HG02571 (cell line): Measurements from ENCODE around the gene BIRC2.
"Not testable (repeated sequence)": the region's sequence is repeated elsewhere in the genome, so short reads cannot be mapped to it uniquely, and the experiment has no call there.

Experiments
- ATAC-seq: cut with Tn5 transposase; IDR thresholded peaks from one replicate; pipeline ENCODE4 v1.9.1; 2021; ENCODE audit warnings: mild to moderate bottlenecking, moderate library complexity; ENCODE audit not compliant: unreplicated experiment

Gene BIRC2

DNA sequence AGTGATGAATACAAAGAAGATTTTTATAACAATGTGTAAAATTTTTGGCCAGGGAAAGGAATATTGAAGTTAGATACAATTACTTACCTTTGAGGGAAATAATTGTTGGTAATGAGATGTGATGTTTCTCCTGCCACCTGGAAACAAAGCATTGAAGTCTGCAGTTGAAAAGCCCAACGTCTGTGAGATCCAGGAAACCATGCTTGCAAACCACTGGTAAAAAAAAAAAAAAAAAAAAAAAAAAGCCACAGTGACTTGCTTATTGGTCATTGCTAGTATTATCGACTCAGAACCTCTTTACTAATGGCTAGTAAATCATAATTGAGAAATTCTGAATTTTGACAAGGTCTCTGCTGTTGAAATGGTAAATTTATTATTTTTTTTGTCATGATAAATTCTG is 24.5 kb upstream of the BIRC2 start:
- no peak for ATAC-seq

DNA sequence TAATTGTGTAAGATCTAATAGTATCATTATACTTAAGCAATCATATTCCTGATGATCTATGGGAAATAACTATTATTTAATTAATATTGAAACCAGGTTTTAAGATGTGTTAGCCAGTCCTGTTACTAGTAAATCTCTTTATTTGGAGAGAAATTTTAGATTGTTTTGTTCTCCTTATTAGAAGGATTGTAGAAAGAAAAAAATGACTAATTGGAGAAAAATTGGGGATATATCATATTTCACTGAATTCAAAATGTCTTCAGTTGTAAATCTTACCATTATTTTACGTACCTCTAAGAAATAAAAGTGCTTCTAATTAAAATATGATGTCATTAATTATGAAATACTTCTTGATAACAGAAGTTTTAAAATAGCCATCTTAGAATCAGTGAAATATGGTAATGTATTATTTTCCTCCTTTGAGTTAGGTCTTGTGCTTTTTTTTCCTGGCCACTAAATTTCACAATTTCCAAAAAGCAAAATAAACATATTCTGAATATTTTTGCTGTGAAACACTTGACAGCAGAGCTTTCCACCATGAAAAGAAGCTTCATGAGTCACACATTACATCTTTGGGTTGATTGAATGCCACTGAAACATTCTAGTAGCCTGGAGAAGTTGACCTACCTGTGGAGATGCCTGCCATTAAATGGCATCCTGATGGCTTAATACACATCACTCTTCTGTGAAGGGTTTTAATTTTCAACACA is 23.3 kb upstream of the BIRC2 start:
- no peak for ATAC-seq

DNA sequence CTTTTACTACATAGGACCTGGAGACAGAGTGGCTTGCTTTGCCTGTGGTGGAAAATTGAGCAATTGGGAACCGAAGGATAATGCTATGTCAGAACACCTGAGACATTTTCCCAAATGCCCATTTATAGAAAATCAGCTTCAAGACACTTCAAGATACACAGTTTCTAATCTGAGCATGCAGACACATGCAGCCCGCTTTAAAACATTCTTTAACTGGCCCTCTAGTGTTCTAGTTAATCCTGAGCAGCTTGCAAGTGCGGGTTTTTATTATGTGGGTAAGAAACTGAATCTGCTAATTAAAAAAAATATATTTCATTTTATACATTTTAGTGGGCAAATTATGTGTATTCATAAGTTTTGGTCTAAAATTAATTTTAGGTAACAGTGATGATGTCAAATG is 21.9 kb upstream of the BIRC2 start:
- no peak for ATAC-seq

DNA sequence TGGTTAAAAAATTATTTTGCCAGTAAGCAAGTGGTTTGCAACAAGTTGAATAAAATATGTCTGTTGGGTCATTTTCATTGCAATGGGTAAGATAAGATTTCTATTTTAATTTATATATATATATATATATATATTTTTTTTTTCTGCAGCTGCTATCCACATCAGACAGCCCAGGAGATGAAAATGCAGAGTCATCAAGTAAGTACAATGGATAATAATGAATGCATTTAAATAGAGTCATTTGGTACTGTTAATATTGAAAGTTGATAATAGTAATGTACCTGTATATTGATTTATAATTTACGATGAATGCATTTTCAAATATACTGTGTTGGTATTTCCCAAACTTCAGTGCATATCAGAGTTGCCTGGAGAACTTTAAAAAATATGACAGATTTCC is 18.3 kb upstream of the BIRC2 start:
- no peak for ATAC-seq

DNA sequence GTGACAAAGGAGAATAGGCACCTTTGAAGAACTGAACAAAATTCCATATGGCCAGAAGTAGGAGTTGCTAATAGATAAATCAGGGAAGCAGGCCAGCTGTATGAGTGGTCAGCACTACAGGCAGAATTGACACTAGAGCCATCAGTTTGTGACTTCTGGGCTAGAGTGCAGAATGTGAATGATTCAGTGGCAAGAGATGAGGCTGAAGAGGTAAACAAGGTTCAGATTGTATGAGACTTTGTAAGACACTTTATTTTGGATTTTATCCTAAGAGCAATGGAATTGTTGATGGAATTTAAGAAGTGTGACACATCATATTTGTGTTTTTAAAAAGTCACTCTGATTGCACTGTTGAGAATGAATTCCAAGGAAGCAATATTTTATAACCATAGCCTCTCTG is 16.8 kb upstream of the BIRC2 start:
- ATAC-seq, result no peak

DNA sequence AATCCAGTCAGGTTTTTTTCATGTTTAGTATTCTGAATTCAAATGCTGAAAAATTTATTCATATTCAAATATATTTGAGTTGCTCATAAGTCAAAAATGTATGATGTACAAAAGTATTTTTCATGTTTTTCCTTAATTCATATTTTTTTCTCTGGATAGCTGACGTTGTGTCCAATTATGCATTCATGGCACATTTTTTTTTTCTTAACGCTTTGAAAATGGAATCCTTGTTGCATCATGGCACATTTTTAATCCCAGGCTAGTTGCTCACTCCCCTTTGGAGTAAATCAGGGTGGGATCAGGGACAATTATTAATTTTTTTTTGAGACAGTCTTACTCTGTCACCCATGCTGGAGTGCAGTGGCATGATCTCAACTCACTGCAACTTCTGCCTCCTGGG is 15.7 kb upstream of the BIRC2 start:
- no peak for ATAC-seq

DNA sequence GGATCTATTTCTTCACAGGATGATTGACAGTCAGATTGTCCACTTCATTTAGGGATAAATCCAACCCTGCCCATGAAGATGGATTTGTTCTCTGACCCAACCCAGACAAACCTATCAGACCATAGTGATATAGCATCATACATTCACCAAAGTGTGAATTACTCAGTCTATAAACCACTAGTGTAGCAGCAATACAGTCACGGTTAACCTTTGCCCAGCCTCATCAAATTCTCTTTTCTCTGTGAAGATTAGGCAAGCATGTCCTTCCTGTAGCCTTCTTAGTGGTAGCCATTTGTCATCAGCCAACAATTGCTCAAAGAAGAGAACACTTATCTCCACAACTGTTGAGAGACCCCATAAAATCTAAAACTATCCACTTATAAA is 14.4 kb upstream of the BIRC2 start:
- no peak for ATAC-seq

DNA sequence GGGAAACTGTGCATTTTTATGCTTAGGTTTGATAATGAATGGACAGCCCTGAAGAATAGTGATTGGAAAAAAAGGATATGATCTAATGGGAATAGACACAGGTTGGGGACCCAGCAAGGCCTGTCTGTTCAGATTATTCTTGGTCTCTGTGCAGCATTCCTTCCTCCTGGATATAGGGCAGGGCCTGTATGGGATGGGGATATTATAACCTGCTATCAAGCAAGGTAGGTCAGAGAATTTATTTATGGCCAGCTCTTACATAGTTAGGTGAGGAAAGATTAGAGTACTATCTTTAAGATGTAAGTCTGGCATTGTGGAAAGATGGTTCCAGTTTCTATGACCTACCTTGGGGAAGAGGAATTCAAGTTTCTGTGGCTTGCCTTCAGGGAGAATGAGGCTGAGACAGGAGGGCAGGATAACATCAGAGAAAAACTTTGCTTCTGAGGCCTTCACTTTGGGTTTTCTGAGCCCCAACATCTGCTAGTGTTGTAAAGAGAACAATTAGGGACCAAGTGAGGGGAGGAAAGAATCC is 8.5 kb upstream of the BIRC2 start:
- ATAC-seq, result no peak

DNA sequence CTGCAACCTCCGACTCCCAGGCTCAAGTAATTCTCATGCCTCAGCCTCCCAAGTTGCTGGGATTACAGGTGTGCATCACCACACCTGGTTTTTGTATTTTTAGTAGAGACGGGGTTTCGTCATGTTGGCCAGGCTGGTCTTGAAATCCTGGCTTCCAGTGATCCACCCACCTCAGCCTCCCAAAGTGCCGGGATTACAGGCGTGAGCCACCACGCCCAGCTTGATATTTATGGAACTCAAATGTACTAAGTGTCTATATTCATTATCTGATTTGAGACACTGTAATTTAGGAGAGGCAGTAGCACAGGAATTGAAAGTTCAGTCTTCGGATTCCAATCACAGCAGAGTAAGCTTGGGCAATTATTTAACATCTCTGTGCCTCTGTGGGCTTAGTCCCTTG is 5.7 kb upstream of the BIRC2 start:
- ATAC-seq, result not testable (repeated sequence)

DNA sequence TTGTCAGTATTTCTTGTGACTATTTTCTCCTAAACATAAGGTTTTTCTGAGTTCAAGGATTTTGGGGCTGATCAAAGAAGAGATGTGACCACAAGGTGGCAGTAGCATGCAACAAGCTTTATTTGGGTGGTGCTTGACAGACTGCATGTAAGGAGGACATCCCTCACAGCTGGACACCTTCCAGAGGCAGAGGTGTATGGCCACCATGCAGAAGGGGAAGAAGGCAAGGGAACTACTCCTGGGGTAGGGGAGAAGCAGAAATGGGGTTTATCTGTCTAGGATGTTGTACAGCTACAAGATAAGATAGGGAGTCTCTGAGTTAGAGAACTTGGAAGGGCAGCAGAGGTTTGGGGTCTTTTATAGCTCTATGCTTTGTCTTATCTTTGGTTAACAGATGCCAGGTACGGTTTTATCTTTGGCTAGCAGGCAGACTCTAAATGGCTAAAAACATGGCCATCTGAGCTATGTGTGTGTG is 5.1 kb upstream of the BIRC2 start:
- ATAC-seq, result peak; percentile 34

DNA sequence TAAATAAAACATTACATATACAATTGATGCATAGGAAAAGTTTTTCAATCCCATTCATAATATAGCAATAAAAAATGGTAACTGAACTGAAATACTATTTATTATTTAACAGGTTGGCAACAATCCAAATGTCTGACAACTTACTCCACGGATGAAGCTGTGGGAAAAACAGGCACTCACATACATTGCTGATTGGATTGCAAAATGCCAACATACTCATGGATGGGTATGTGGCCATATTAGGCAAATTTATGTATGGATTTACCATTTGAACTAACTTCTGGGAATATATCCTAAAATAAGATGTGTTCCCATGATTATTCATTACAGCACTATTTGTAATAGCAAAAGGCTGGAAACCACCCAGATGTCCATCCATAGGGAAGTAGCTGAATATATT is 3.2 kb upstream of the BIRC2 start:
- ATAC-seq, result no peak

DNA sequence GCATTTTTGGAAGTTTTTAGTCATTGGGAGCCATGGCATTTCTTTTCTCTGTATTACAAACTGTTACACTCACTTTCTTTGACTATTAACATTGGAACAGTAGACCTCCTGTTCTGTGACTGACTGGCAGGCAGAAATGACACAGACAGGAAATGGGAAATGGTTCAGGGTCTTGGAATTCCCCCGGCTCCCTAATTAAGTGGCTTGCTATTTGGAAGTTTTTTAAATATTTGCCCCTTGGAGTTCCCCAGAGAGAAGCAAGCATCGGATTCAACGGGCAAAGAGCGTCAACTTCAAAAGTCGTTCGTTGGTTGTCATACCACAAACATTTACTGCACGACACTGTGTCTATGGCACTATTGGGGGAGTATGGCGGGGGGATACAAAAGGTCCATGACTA is 1.1 kb upstream of the BIRC2 start:
- no peak for ATAC-seq

DNA sequence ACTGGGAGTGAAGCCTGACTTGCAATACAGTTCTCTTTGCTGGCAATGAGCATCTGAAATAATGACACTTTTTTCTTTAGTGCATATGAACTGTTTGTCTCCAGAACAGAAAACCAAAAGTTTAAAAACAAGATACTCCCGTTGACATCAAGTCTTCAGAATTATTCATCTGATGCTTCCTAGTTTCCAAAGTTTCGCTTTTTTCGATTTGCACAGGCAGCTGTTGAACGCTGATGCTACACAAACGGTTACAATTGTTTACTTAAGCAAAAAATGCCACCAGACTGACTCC is 612 bp upstream of the BIRC2 start:
- no peak for ATAC-seq

DNA sequence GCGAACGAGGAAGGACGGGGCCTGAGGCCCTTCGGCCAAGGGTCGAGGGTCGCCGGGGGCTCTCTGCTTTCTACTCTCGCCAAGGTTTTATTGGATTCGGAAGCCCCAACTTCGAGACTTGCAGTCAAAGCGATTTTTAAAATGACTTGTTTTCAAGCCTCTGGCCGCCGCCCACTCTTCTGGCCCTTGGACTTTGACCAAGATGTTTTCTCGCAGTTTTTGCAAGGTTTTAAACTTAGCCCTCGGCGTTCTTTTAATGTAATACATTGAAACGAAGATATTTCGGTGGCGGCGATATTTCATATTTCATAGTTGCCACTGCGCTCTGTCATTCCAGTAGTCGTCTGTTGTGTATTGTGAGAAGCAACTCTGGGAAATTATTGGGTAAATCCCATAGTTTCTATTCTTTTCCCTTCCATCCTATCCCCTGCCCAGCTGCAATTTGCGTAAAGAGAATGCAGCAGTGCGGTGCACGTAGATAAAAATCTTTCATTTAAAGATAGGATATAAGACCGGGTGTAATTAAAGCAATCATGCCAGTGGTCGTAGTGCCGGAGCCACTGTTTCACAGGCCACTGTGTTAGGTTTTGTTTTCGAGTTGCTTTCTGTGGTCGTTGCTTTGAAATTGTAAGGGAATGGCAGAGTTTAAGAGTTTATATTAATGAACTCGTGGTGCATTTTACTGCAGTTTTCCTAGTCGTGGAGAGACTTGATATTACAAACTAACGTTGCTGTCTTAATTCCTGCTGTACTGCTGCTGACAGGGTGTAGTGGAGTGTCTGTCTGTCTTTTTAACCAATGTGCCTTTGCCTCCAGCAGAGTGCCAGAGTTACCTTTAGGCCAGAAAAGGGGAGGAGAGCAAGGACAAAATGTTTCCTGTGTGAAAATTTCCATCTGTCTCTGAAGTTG is 702 bp downstream of the BIRC2 start:
- ATAC-seq, result peak; percentile 14

DNA sequence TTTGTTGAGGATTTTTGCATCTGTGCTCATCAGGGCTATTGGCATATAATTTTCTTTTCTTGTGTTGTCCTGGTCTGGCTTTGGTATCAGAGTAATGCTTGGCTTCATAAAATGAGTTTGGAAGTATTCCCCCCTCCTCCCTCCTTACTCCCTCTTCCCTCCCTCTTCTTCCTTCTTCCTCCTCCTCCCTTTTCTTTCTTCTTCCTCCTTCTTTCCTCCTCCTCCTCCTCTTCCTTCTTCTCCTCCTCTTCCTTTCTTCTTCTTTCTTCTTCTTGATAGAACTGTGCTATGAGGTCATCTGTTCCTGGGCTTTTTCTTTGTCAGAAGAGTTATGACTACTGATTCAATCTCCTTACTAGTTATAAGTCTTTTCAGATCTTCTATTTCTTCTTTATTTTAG is 10.1 kb downstream of the BIRC2 start:
- no peak for ATAC-seq

DNA sequence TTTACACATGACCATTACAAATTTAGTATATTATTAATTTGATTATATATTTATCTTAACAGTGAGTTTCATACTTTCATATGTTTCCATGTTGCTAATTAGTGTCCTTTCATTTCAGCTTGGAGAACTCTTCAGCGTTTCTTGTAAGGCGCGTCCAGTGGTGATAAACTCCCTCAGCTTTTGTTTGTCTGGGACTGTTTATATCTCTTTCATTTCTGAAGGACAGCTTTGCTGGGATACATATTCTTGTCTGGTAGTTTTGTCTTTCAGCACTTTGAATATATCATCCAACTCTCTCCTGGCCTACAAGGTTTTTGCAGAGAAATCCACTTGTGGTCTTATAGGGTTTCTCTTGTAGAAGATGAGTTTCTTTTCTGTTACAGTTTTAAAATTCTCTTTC is 12.4 kb downstream of the BIRC2 start:
- ATAC-seq, result no peak

DNA sequence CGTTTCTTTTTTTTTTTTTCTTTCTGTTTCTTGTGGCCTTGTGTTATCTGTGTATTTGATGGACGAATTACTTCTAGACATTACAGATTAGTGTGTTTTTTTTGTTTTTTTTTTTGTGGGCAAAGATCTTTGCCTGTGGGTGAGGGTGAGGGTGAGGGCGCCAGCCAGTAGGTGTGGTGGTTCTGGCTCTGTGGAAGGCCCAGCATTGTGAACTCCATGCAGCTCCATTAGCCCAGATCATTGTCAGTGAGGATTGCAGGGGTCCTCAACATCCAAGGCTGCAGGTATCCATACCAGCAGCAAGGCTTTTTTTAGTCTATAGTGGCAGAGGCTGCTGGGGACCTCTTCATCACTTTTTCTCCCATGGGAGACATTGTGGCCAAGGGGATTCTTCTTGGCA is 13.7 kb downstream of the BIRC2 start:
- ATAC-seq, result no peak

DNA sequence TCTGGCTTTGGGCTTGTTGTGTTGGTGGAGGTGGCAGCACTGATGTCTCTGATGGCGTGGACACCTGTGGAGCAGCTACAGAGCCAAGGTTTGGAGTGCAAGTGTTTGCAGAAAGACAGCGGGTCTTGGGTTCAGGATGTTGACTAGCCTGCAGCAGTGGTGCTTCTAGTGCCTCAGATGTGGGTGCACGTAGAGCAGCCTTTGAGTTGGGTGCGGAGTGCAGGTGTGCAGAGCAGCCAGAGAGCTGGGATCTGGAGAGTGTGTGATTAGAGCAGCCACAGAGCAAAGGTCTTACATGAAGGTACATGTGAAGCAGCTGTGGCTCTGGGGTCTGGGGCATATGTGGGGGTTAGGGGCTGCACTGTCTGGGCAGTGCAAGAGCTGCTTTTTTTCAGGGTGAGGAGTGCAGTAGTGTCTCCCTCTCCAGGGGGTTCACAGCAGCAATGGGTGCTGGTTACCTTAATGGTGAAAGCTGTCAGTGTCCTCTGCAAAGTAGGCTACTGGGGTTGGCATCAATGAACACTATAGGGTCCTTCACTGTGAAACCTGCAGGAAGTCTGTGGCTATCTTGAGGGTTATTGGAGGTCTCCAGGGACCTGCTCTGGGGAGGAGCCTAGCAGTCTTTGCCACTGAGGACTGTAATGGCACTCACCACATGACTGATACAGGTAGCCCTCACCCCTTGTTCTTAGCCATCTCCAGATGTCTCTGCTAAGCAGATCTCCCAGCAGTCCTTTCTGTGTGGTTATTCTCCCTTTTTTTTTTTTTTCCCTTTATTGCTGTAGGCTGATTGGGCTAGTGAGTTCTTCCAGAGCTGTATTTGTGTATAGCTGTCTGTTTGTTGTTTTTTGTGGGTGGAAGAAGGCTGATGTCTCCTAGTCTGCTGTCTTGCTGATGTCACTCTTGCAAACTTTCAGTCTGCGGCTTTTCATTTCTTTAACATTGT is 14.3 kb downstream of the BIRC2 start:
- no peak for ATAC-seq

DNA sequence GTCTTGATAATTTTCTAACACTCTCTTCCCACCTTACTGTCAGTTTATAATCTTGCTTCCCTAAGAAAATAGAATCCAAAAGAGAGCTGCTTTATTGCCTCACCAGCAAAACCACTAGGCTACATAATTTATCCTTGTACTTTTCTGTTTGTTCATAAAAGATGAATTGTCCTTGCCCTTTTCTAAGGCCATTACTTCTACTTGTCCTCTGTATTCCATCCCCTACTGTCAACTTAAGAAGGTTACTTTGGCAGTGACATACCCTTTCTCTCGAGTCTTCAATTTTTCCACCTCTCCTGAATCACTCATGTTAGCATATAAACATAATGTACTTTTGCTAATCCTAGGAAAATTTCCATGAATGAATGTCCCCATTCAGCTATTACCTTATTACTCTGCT is 18.0 kb downstream of the BIRC2 start:
- ATAC-seq, result no peak

DNA sequence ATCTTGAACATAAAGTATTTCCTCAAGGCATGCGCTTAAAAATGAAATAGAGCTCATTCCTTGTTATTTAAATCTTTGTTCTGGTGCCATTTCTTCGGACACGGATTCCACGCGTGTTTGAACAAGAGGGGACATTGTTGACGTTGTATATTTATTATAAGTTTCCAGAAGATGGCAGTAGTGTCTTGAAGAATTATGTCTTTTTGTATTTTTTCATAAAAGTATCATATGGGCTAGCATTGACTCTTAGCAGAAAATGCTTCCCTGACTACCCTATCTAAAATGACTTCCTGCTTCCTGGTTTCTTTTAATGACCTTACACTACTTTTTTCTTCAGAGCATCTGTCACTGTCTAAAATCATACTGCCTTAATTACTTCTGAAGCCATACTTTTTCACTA is 20.4 kb downstream of the BIRC2 start:
- no peak for ATAC-seq

DNA sequence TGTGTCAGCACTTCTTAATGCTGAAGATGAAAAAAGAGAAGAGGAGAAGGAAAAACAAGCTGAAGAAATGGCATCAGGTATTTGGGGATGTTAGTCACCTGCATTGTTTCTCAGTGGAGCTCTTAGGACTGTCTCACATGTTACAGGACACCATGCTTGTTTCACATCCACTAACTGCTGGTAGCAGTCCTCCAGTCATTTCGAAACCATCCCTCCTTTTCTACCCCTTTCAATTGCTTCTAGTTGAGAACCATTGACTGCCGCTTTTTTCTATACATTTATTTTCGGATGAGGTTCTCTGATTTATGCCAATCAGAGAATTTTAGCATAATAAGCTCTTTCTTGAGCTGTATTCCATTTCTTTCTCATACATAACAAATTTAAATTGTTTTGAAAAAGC is 21.5 kb downstream of the BIRC2 start:
- ATAC-seq, result peak; percentile 100
